Posterior vena cava (tissue), 2 donors: ENCODE data around the gene TTF1. TPM values are rescaled to one million over a fixed set of nuclear protein-coding genes. Genes with fewer than 3 reads are reported as not detected.
"Not testable (repeated sequence)": the region's sequence is repeated elsewhere in the genome, so short reads cannot be mapped to it uniquely, and the experiment has no call there.

Experiments
- DNase-seq: peaks from one replicate; pipeline ENCODE4 v3.0.0-alpha.2; 2020; ENCODE audit warnings: low spot score
- intact Hi-C, 2 donors: fragments of 100-400 bp; cut with DNase I; formaldehyde crosslinking; loops; one replicate each; pipeline versions ENCODE4 v1.14.1 to v1.14.2; 2022 to 2023
- total RNA-seq, 2 donors: library from RNA; stranded (reverse); fragmentation: NEBNext Ultra II Directional; extraction: Animal tissue kit (Norgen Biotek cat#: 25700); gene quantifications; one replicate each; pipeline ENCODE4 v1.2.1, GENCODE V29; 2021
- donor health status: DM: yes; HTN: yes; CAD: no.
- donor health status: DM: yes; HTN: yes; CAD: no.

Gene TTF1
- total RNA-seq, 2 donors from 2014 or later: 10.5 to 12.0 TPM

DNA sequence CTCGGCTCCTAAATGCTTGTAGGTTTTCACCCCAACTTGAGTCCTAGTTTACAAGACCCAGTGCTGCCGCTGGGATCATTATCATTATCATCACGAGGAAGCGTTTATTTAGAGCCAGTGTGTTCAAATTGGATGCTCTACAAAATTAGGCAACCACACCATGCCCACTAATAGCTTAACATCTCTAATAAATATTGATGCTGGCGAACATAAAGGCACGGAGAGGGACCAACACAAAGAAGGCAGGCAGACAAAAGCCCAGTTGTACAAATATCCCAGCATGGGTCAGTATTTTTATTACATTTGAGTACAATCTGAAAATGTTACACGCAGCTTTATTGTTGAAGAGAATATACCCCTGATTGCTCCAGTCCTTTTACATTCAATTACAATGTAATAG, 8.1 kb upstream of the TTF1 start:
- intact Hi-C loops: no loop called here
- no peak for DNase-seq

DNA sequence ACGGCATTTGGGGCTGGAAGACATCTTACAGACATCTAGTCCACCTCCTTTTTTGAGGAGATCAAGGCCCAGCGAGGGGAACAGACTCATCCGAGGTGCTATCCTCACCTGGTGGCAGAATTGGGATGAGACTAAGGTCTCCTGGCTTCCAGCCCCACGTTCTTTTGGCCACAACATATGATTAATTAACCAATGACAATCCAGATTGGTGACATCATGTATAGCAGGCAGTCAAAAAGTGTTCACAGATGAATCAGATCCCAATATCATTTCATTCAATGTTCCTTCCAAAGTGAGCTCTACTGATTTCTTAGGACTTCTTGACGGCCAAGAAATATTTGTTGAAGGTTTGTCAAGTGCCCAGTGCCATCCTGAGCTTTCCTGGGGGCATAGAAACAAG, 7.3 kb upstream of the TTF1 start:
- intact Hi-C loops: no loop called here

DNA sequence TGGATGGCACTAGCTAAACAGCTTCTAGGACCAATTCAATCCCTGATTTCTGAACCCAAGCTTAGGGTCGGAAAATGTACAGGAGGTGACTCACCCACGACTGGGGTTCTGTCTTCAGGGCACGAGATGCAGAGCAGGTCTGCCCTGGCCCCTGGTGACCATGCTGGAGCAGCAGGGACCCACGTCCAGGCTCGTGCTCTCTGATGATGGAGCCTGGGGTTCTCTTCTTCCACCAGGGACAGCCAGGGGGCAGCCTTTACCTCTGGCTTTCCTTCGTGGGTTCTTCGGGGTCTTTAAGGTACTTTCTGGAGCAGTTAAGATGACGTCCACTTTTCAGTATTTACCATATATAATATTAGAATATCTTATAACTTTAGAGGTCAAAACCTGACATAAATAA, 5.4 kb upstream of the TTF1 start:
- DNase-seq: no peak
- intact Hi-C loops: no loop called here

More for the DNA sequence above, 7.3 kb upstream of the TTF1 start:
- no peak for DNase-seq

DNA sequence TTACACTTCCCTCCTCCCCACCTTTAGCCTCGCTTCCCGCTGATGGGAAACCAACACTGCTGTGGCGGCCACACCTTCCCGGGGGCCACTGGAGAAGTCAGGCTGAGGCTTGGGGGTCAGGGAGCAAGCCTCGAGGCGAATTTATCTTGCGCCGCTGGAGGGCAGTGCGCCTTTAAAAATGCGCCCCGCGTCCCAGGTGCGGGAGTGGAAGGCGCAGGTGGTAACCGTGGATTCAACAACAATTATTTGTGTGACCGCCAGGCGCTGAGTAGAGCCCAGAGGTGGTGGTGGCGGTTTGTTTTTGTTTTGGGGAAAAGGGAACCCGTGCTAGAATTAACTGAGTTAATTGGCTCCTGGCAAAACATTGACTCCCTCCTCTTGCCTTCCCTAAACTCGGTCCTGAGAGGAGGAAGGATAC, 4.5 kb upstream of the TTF1 start:
- intact Hi-C loops: no loop called here

DNA sequence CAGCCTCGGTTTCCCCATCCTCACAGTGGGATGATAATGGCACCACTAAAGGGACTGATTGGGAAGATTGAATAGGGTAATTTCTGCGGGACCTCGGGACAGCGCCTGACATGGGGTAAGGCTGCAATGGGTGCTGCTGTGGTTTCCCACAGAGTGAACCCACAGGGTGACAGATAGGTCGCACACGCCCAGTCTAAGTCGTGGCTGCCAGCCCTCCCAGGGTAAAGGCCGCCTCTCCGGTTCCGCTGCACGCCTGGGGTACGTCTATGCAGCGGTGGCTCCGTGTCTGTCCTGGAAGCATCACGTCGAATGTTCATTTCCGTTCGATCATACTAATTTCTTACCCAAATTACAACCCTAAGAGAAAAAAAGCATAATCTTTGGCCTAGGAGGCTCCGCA, 4.0 kb upstream of the TTF1 start:
- intact Hi-C loops: no loop called here

More for the DNA sequence above, 4.5 kb upstream of the TTF1 start:
- no peak for DNase-seq

DNA sequence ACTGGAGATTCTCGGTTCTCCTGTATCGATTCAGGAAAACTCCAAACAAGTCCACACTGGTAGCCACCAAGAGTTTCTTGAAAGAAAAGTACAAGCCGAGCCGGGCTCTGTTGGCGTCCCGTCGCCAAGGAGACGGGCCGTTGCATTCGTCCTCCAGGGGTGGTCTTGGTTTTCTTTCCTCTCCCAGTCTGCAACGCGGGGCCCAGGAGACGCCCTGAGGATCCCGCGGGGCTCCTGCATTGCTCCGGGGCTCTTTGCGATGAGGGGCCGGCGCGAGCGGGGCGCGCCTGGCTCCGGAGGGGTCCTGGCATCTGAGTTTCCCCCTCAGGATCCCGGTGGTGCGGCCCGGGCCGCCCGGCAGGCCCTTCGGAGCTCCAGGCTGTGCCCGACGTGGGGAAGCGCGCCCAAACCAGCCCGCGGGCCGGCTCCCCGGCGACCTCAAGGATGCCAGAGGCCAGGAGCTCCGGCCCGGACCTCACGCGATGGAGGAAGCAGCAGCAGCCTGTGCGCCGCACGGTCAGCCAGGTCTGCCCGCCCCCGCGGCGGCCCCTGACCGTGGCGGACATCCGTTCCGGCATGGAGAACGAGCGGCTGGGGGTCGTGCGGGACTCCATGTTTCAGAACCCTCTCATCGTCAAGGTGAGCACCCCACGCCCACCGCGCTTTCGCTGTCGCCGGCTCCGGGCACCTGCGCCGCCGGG, 3.3 kb upstream of the TTF1 start, which contains the start of gene CFAP77:
Gene CFAP77, plus strand, starts transcription at position 384 of the 701 bp plus-strand sequence. Its CDS starts 61 bp downstream, at position 445.
- intact Hi-C loops: no loop called here
- peak; percentile 84 for DNase-seq

More for the DNA sequence above, 4.0 kb upstream of the TTF1 start:
- no peak for DNase-seq

DNA sequence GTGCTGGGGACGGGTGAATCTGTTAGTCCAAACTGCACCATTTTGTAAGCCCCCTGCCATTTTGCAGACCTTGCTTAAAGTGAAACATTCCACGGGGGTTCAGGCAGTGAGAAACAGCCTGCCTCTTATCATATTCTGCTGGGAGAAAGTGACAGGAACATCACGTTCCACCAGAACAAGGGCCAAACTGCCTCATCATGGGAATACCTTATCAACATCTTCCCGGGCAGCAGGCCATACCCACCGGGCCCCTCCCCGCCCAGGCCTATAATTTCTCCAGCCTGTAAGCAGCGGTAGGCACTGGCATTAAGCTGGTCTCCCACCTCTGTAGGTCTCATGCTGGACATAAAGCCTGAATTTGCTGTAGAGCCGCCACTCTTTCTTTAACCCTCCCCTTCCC, 1.9 kb upstream of the TTF1 start:
- intact Hi-C loops: no loop called here
- DNase-seq: no peak

DNA sequence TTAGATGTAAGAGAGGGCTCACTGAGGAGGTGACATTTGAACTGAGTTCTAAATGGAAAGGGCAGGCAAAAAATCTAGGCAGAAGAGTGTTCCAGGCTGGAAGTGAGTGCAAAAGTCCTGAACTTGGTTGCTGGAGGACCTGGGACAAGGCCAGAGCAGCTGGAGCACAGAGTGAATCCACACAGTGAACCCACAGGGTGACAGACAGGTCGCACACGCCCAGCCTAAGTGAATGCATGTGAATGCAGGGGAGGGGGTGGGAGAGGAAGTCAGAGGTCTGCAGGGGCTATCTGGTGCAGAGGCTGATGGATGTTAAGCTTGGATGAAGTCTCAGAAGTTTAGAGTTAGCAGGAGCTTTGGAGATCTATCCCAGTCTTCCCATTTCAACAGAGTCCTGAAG, 556 bp upstream of the TTF1 start:
- intact Hi-C loops: no loop called here
- no peak for DNase-seq

DNA sequence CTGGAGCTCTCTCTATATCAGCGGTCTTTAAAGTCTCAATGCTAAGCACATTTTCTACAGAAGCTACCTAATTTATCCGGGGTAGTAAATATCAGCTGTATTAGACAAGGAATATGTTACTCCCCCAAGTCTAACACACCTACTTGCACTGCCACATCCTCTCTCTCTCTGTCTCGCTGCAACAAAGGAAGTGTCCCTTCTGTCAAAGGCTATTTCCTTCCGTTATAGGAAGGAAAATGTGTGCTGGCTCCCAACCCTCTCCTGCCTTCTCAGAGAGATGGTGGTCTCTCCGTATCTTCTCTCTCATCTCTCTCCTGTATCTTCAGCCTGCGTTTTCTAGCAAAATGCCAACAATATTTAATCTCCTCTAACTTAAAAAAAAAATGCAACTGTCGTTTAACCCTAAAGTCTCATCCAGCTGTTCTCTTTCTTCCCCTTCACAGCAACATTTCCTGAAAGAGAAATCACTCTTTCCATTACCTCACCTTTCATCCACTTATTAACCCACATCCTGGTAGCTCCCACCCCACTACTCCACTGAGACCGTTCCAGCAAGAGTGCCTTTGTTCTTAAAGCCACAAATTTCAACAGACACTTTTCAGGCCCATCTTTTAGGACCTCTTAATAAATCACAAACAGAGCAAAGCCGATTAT, 2.3 kb downstream of the TTF1 start:
- intact Hi-C loops: no loop called here

DNA sequence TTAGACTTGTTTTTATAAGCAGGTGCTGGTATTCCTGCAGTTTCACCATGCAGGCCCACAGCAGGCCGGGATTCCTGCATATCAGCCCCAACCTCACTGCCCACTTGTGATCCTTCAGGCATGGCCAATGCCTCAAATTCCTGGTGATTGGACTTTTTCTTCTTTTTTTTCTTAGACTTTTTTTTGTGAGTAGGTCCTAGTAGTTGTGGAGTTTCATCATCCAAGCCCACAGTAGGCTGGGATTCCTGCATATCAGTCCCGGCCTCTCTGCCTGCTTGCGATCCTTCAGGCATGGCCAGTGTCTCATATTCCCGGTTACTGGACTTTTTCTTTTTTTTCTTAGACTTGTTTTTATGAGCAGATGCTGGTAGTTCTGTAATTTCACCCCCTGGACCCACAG, 4.8 kb downstream of the TTF1 start:
- intact Hi-C loops: no loop called here

More for the DNA sequence above, 2.3 kb downstream of the TTF1 start:
- no peak for DNase-seq

DNA sequence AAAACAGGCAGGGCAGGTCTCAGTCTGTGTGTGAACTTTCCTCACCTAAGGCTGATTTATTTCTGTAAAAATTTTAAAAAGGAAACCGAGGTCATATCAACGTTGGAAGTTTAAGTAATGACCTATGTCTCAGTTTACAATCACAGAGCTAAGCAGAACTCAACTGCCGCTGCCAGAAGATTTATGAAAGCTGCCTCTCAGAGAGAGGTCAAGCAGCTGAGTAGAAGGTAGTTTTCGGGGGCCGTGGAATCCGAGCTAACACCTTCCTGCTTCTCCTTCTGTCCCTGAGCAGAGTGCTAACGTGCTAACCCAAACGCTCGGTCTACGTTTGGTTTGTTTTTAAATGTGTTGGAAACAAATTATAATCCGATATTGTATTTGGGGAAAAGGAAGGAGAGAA, 11.1 kb downstream of the TTF1 start:
- no peak for DNase-seq
- intact Hi-C loops: no loop called here

More for the DNA sequence above, 4.8 kb downstream of the TTF1 start:
- DNase-seq: no peak

DNA sequence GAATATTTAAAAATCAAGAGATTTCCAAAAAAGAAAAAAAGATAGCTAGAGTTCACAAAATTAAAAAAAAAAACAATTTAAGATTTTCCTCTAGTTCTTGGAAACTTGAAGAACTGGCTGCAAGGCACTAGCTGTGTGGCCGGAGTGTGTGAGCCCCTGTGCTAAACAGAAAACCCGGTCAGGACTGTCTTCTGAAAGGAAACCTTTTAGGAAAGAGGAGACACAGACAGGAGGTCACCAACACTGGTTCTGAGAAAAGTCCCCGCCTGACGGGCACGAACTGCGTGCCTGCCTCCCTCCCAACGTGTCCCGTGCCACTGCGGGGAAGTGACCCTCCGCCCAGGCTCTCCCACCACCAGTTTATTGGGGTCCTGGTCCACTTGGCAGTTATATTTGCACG, 15.2 kb downstream of the TTF1 start:
- intact Hi-C loops: no loop called here
- no peak for DNase-seq

DNA sequence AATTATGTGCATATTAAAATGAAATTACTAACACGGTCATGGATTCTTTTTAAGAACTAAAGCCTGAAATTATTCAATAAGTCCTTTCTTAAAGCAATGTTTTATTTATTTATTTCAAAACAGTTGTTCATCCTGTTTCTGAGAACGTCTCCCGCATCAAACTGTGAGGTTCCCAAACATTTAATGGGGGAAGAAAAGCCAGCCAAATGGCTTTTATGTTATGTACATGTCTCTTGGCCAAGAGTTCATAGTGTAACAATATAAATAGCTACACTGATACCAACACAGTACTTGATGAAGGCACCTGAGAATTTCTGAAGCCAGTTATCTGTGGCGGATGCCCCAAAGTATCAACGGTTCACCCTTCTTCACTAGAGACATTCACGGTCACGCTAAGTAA, 15.7 kb downstream of the TTF1 start:
- no peak for DNase-seq
- intact Hi-C loops: no loop called here

DNA sequence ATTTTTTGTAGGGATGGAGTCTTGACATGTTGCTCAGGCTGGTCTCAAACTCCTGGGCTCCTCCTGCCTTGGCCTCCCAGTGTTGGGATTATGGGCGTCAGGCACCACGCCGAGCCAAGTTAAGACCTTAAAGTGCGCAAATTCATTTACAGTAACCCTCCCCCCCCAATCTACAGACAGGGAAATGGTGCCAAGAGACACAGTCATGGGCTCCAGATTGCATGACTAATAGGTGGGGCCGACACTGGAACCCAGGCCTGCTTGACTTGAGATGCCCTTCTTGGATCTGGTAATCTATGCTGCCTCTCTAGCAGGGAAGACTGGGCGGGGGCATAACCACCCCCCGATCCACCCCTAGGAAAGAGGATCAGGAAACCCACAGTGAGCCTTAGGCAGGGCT, 19.5 kb downstream of the TTF1 start:
- no peak for DNase-seq
- intact Hi-C loops: no loop called here

DNA sequence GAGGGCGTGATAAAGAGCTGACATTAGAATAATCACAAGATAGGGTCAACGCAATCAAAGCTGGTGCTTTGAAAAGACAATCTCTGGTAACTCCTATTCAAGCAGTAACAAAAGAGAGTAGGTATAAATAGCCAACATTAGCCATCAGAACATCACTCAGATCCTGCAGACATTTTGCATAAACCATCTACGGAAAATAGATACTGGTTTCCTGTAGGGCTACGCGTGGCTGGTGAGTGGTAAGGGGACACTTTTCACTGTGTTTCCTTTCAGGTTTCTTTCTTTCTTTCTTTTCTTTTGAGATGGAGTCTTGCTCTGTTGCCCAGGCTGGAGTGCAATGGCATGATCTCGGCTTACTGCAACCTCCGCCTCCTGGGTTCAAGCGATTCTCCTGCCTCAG, 22.3 kb downstream of the TTF1 start:
- intact Hi-C loops: no loop called here

DNA sequence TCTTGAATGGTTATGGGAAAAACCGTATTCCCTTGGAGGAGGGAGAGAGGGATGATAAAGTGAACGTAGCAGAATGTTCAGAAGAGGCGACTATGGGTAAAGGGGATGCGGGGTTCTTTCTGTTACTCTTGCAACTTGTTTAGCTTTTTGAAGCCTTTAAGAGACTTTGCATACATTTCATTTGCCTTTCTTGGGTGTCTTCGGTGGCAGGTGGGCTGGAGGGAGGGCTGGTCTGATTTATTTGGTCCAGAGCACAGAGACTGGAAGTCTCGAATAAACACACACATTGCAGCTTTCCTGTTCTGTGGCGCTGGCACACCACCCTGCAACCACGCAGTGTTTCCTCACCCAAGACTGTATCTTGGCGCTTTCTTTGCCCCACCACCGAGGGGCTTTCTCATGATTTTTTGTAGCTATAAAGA, 23.2 kb downstream of the TTF1 start:
- no peak for DNase-seq
- intact Hi-C loops: no loop called here

More for the DNA sequence above, 22.3 kb downstream of the TTF1 start:
- no peak for DNase-seq

DNA sequence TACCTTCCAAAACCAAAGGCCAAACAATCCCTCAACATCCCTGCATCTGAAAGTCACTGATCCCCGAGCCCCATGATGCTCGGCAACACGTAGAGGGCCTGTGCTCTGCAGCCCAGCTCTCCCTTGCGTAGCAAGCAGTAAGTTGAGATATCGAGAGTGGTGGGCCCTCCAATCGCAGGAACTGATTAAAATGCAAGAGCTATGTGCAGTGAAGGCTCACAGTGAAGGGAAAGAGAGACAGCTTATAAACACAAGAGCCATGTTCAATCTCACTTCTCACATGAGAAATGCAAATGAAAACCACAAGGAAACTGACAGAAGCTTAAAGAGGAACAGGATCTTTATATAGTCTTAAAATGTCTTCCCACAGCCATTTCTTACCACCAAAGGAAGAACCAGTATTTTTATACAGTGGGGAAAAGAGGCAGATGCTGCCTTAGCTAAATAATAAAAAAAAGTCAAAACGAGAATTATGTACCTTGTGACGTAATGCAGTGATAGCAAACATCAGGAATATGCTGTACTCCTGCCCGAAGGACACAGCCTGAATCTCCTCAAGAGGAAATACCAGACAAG, 24.6 kb downstream of the TTF1 start:
- no peak for DNase-seq
- intact Hi-C loops: no loop called here

DNA sequence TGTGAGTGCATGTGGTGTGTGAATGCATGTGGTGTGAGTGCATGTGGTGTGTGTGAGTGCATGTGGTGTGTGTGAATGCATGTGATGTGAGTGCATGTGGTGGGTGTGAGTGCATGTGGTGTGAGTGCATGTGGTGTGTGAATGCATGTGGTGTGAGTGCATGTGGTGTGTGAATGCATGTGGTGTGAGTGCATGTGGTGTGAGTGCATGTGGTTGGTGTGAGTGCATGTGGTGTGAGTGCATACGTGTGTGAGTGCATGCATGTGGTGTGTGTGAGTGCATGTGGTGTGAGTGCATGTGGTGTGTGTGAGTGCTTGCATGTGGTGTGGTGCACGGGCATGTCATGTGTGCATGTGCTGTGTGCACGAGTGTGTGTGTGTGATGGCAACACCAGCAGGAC, 28.2 kb downstream of the TTF1 start:
- DNase-seq, intact Hi-C loops: not testable (repeated sequence)

DNA sequence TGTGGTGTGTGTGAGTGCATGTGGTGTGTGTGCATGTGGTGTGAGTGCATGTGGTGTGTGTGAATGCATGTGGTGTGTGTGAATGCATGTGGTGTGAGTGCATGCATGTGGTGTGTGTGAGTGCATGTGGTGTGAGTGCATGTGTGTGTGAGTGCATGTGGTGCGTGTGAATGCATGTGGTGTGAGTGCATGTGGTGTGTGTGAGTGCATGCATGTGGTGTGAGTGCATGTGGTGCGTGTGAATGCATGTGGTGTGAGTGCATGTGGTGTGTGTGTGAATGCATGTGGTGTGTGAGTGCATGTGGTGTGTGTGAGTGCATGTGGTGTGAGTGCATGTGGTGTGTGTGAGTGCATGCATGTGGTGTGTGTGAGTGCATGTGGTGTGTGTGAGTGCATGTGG, 28.9 kb downstream of the TTF1 start:
- DNase-seq, intact Hi-C loops: not testable (repeated sequence)
